Naive B cell (primary cell): ENCODE measurements around the gene PTPRT. TPM values are rescaled to one million over a fixed set of nuclear protein-coding genes. Genes with fewer than 3 reads are reported as not detected.

Experiments
- ATAC-seq, 2 donors: fragments of 150-1000 bp; cut with Tn5 transposase; 2 replicates each; pipeline ENCODE4 v1.10.0; 2021; ENCODE audit warnings: low read depth in 2 of 2, mild to moderate bottlenecking in 2 of 2, moderate library complexity in 2 of 2
- DNase-seq: peaks from one replicate; pipeline ENCODE4 v3.0.0; 2022
- H3K27ac Mint-ChIP-seq, 6 donors: one replicate each; pipeline ENCODE4 v1.8.0; 2020 to 2022; ENCODE audit warnings: mild to moderate bottlenecking in 6 of 6, mixed read lengths in 6 of 6, moderate library complexity in 5 of 6, inconsistent platforms in 2 of 6
- H3K27me3 Mint-ChIP-seq, 3 donors: one replicate each; pipeline ENCODE4 v1.8.0; 2021 to 2022; ENCODE audit warnings: mixed read lengths in 3 of 3, mild to moderate bottlenecking in 1 of 3
- H3K36me3 Mint-ChIP-seq, 2 donors: one replicate each; pipeline ENCODE4 v1.8.0; 2020 to 2022; ENCODE audit warnings: mixed read lengths in 2 of 2, inconsistent platforms in 1 of 2, mild to moderate bottlenecking in 1 of 2
- H3K4me1 Mint-ChIP-seq, 3 donors: one replicate each; pipeline ENCODE4 v1.8.0; 2020 to 2022; ENCODE audit warnings: mixed read lengths in 3 of 3, inconsistent platforms in 1 of 3, mild to moderate bottlenecking in 1 of 3, moderate library complexity in 1 of 3
- H3K4me3 Mint-ChIP-seq, 8 donors: one replicate each; pipeline ENCODE4 v1.8.0; 2020 to 2022; ENCODE audit warnings: mild to moderate bottlenecking in 8 of 8, mixed read lengths in 8 of 8, moderate library complexity in 8 of 8, inconsistent platforms in 2 of 8
- H3K9me3 Mint-ChIP-seq, 7 donors: one replicate each; pipeline ENCODE4 v1.8.0; 2020 to 2022; ENCODE audit warnings: mixed read lengths in 7 of 7, mild to moderate bottlenecking in 5 of 7, inconsistent platforms in 2 of 7, moderate library complexity in 1 of 7
- polyA plus RNA-seq, 6 donors: library from polyadenylated mRNA; unstranded; fragments of 300-500 nt; fragmentation: Illumina TruSeq; gene quantifications; one replicate each; pipeline ENCODE4 v1.2.3, GENCODE V29; 2021; ENCODE audit warnings: low read depth in 6 of 6

PTPRT gene
- polyA plus RNA-seq, 6 donors from 2014 or later, result not detected

DNA sequence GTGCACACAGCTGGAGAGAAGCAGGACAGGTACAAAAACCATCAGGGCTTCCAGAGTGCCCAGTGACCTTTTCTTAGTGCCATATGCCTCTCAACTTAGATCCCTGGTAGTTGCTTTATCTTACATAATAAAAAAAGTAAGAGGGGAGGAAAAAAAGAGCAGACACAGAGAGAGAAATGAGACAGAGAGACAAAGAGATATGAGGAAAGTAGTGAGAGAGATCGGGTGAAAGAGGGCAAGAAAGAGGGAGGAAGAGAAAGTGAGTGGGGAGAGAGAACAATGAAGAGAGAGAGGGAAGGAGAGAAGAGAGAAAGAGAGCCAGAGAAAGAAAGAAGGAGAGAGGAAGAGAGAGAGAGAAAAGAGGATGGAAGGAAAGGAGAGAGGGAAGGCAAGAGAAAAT lies 131.6 kb downstream of the PTPRT start:
- H3K27me3 Mint-ChIP-seq, result peaks cover 0 to 6% (median 0%) of the 10 kb centered on the region in 3 donors
- peaks cover 0 to 6% (median 6%) of the 10 kb centered on the region in 7 donors for H3K9me3 Mint-ChIP-seq
- ATAC-seq (no peak), DNase-seq (no peak)
- no peaks in the 10 kb centered on the region for H3K4me1 Mint-ChIP-seq
- peak overlapping the region in 1 of 8 donors; percentile 61 for H3K4me3 Mint-ChIP-seq
- H3K36me3 Mint-ChIP-seq, result no peaks in the 10 kb centered on the region
- no peak overlapping the region for H3K27ac Mint-ChIP-seq

DNA sequence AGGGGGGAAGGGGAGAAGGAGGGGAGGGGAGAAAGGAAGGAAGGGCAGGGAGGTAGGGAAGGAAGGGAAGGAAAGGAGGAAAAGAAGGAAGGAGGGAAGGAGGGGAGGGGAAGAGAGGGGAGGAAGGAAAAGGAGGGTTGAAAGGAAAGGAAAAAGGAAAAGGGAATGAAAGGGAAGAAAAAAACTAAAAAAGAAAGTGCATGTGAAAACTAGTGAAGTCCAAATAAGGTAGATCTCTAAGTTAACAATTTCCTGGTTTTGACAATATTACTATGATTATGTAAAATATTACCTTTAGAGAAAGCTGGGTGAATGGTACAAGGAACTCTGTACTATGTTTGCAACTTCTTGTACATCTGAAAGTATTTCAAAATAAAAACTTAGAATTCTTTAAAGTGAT lies 132.4 kb downstream of the PTPRT start:
- Mint-ChIP-seq H3K27me3 (peaks cover 0 to 6% (median 0%) of the 10 kb centered on the region in 3 donors), H3K4me3 (no peak overlapping the region), H3K4me1 (no peaks in the 10 kb centered on the region), H3K27ac (no peak overlapping the region), H3K36me3 (no peaks in the 10 kb centered on the region), H3K9me3 (peaks cover 0 to 10% (median 6%) of the 10 kb centered on the region in 7 donors)
- ATAC-seq (no peak), DNase-seq (no peak)

DNA sequence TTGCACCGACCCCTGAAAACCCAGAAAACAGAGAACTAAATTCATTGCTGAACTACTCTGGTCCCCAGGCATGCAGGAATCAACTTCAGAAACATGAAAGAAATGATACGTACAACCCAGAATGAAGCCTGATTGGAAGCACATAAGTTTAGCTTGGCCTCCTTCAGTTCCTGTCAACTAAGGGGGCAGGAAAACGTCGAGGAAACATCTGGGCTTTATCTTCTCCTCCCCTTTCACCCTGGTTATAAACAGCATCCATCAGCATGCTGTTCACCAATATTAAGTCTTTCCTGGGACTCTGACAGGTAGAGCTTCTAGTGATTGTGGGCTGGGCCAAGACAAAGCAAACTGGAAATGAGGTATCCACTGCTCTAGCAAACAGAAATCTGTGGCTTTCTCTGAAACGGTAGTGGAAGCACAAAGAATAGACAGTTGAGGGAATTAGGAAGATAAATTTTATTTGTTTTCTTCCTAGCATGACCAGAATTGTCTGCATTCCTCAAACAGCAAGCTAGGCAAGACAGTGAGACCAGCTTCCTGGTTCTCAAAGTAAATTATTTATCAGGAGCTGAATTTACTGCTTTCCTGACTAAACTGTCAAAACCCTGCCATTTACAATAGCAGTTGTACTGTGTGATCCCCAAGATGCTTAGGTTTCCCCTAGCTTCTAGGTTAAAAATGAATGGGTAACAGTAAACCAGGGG lies 134.4 kb downstream of the PTPRT start:
- no peak for DNase-seq
- Mint-ChIP-seq H3K9me3 (peaks cover 0 to 10% (median 5%) of the 10 kb centered on the region in 7 donors), H3K27me3 (peaks cover 0 to 6% (median 0%) of the 10 kb centered on the region in 3 donors), H3K4me1 (no peaks in the 10 kb centered on the region), H3K27ac (peak overlapping the region in 1 of 6 donors; percentile 34), H3K36me3 (no peaks in the 10 kb centered on the region), H3K4me3 (no peak overlapping the region)
- no peak for ATAC-seq

DNA sequence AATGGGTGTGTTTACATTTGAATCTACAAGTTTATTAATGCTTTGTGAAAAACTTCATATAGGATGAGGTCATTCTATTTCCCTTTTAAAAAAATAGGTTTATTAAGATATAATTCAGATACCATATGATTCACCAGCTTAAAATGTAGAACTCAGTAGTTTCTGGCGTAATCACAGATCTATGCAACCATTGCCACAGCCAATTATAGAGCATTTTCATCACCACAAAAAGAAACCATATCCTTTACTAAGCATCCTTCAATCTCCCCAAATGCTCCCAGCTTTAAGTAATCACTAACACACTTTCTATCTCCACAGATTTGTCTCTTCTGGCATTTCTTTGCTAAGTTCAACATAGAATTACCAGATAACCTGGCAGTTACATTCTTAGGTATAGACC lies 137.2 kb downstream of the PTPRT start:
- Mint-ChIP-seq H3K4me1 (no peaks in the 10 kb centered on the region), H3K9me3 (peaks cover 0 to 13% (median 5%) of the 10 kb centered on the region in 7 donors), H3K27me3 (no peaks in the 10 kb centered on the region), H3K27ac (no peak overlapping the region), H3K4me3 (no peak overlapping the region), H3K36me3 (no peaks in the 10 kb centered on the region)
- ATAC-seq, result no peak
- no peak for DNase-seq

DNA sequence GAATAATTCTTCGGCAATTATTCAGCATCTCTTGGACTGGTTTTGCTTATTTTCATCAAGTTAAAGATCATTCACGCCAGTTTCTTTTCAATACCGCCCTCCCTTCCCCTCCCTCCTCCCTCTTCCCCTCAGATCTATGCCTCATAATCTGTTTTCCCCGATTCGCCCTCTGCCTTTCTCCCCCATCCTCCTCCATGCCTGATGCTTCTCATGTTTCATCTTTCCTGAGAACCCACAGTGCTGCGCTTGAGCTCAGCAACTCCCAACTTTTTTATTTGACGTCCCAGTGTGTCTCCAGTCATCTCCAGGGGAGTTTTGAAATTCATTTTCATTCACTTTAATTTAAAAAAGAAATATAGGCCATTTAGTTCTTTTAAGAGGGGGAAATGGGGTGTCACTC lies 142.7 kb downstream of the PTPRT start:
- Mint-ChIP-seq H3K27me3 (peaks cover 5 to 10% (median 8%) of the 10 kb centered on the region in 3 donors), H3K4me3 (no peak overlapping the region), H3K27ac (no peak overlapping the region), H3K4me1 (no peaks in the 10 kb centered on the region), H3K9me3 (peaks cover 0 to 18% (median 4%) of the 10 kb centered on the region in 7 donors), H3K36me3 (no peaks in the 10 kb centered on the region)
- DNase-seq, result no peak
- no peak for ATAC-seq

DNA sequence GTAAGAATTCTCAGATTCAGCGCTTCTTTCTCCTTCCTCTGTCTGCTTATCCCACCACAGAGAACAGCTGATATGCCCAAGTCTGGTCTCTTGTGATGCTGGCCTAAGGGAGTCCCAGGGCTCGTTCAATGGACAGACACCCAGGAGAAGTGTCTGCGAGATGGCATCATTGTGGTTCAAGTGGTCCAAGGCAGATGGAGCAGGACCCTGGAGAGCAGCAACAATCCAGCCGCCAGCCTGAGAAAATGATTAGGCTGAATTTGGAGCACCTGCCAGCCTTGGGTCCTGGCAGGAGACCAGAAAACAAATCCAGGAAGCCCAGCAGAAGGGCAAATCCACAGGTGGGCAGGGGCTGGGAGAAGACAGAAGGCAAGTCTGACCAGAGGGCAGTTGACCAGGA lies 145.8 kb downstream of the PTPRT start:
- ATAC-seq (no peak), DNase-seq (no peak)
- Mint-ChIP-seq H3K4me1 (no peaks in the 10 kb centered on the region), H3K9me3 (peaks cover 0 to 18% (median 4%) of the 10 kb centered on the region in 7 donors), H3K27me3 (peaks cover 5 to 10% (median 8%) of the 10 kb centered on the region in 3 donors), H3K27ac (no peak overlapping the region), H3K4me3 (no peak overlapping the region), H3K36me3 (no peaks in the 10 kb centered on the region)

DNA sequence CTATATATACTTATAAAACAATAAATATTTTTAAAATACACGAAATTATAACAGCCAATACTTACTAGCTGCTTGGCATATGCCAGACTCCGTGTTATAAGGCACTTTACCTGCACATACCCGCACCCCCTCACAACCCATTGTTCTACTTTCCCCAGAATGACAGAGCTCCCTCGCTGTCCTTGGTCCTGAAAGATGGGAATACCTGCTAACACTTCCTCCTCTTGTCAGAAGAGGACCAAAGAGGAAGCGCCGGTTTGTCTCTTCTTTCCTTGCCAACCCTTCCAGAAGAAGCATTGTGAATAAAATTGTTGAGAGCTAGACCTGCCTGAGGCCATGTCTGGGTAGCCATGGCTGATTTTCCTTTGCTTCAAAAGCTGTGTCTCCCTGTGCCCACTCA lies 149.3 kb downstream of the PTPRT start:
- DNase-seq (no peak), ATAC-seq (no peak)
- H3K27ac Mint-ChIP-seq, result no peak overlapping the region
- H3K27me3 Mint-ChIP-seq, result peaks cover 0 to 8% (median 4%) of the 10 kb centered on the region in 3 donors
- H3K9me3 Mint-ChIP-seq, result peaks cover 0 to 8% (median 3%) of the 10 kb centered on the region in 7 donors
- H3K36me3 Mint-ChIP-seq, result no peaks in the 10 kb centered on the region
- H3K4me3 Mint-ChIP-seq, result no peak overlapping the region
- H3K4me1 Mint-ChIP-seq, result no peaks in the 10 kb centered on the region

DNA sequence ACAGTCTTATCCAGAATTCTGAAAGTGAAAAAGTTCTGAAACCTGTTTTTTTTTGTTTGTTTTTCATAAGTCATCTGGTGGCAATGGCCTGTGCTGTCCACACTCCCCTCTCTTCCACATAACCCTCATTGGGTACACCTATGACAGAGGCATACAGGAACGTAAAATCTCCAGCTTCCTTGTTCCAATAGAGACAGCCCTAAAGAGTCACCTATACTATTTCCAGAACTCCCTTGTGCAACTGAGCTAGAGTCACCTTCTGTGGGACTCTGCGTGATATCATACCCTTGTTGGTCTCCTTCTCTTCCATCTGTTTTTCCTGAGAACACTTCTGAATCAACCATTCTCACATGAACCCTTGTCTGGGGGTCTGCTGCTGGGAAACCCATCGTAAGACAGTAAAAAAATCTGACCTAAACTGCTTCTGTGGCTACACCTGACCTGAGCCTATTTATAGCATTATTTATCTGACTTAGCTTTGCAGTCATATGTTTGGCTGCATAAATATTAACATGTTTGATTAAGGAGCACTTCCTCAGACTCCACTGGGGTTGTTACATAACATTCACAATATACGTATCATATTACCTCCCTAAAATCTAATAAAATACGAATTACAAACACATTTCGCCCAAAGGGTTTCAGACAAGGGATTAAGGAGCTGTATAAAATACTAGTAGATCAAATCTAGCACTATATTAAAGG lies 151.9 kb downstream of the PTPRT start:
- DNase-seq, result no peak
- Mint-ChIP-seq H3K36me3 (no peaks in the 10 kb centered on the region), H3K27ac (no peak overlapping the region), H3K27me3 (peaks cover 0 to 5% (median 3%) of the 10 kb centered on the region in 3 donors), H3K9me3 (peaks cover 0 to 8% (median 2%) of the 10 kb centered on the region in 7 donors), H3K4me1 (no peaks in the 10 kb centered on the region), H3K4me3 (no peak overlapping the region)
- no peak for ATAC-seq

DNA sequence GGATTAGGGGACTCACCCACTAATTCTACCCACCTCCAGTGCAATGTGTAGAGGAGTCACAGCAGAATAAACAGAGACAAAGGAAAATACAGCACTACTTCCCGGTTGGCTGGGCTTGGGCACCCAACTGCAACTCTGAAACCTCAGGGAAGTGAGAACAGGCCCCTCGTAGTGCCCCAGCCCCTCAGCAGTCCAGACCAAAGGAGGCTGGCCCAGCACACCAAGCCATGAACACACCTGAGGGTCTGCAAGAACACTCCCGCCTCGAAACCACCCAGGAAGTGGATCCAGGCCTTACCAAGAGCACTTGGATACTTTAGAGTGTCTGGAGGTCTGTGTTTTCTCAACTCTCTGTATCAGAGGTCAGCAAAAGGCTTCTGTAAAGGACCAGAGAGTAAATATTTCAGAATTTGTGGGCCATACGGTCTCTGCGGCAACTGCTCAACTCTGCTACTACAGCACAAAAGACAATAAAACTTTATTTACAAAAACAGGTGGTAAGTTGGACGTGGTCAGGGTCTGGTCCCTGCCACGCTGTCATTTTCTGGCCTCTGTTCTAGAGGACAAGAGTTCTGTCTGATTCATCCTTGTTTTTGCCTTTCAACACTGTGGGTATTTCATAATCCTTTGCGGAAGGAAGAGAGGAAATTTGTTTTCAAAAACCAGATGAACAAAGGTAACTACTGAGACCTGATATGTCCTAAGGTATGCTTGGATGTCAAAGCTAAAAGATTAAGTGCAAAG lies 154.6 kb downstream of the PTPRT start:
- Mint-ChIP-seq H3K4me1 (no peaks in the 10 kb centered on the region), H3K36me3 (no peaks in the 10 kb centered on the region), H3K9me3 (peaks cover 0 to 8% (median 0%) of the 10 kb centered on the region in 7 donors), H3K4me3 (no peak overlapping the region), H3K27me3 (peaks cover 0 to 4% (median 0%) of the 10 kb centered on the region in 3 donors), H3K27ac (no peak overlapping the region)
- DNase-seq (no peak), ATAC-seq (no peak)

DNA sequence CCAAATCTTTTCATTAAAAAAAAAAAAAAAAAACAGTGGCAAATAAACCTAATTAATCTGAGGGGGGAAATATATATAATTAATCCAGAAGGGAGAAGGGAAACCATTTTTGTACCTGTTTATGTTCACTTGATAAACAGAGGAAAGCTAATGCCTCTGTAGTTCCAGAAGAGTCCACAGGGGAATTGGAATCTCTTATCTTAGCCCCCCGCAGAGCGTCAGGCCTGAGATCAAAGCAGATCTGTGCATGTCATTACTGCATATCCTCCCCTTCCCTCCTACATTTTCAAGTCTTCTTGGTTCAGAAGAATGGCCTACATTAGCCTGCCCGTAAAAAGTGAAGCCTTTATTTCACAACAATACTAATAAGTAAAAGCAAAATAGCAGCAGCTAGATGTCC lies 157.2 kb downstream of the PTPRT start:
- no peaks in the 10 kb centered on the region for H3K4me1 Mint-ChIP-seq
- ATAC-seq (no peak), DNase-seq (no peak)
- H3K27ac Mint-ChIP-seq, result no peak overlapping the region
- peaks cover 0 to 6% (median 0%) of the 10 kb centered on the region in 3 donors for H3K27me3 Mint-ChIP-seq
- no peak overlapping the region for H3K4me3 Mint-ChIP-seq
- H3K36me3 Mint-ChIP-seq, result no peaks in the 10 kb centered on the region
- peaks cover 0 to 6% (median 0%) of the 10 kb centered on the region in 7 donors for H3K9me3 Mint-ChIP-seq

DNA sequence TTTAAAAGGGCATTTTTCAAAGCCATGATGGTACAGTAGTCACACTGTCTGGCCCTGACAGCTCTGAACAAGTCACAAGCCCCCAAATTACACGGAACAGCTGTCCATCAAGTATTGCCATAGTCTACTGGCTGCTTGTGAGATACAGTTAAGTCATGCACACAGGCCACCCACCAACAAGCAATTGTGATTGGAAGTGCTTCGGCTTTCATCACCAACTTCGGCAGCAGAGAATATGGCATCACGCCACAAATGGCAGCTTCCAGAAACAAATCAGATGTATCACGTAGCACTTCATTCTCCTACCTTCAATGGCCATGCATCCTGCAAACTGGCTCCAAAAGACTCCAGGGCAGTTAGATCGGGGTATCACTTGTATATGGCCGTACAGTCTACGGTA lies 160.5 kb downstream of the PTPRT start:
- Mint-ChIP-seq H3K27ac (no peak overlapping the region), H3K27me3 (peaks cover 0 to 6% (median 0%) of the 10 kb centered on the region in 3 donors), H3K4me3 (no peak overlapping the region), H3K36me3 (no peaks in the 10 kb centered on the region), H3K4me1 (no peaks in the 10 kb centered on the region), H3K9me3 (peaks cover 0 to 6% (median 0%) of the 10 kb centered on the region in 7 donors)
- DNase-seq (no peak), ATAC-seq (no peak)

DNA sequence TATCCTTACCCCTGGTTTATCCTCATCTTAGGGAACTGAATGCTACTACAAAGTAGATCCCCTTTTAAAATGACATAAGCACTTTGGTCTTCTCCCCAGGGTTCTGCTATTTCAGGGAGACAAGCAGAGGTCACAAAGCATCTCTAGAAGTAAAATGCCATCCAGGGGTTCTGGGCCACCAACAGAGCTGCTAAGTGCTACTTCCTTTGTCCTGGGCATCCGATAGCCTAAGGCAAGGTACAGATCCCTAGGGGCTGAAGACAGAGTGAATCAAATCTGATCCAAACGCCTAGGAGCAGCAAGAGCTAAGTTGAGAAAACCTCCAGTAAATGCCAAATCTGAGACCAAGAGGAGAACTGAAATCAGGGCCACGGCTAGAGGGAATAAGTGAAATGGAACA lies 161.2 kb downstream of the PTPRT start:
- peaks cover 0 to 6% (median 0%) of the 10 kb centered on the region in 3 donors for H3K27me3 Mint-ChIP-seq
- H3K36me3 Mint-ChIP-seq, result no peaks in the 10 kb centered on the region
- DNase-seq, result no peak
- no peak for ATAC-seq
- H3K9me3 Mint-ChIP-seq, result peaks cover 0 to 8% (median 0%) of the 10 kb centered on the region in 7 donors
- H3K4me3 Mint-ChIP-seq, result no peak overlapping the region
- H3K4me1 Mint-ChIP-seq, result no peaks in the 10 kb centered on the region
- H3K27ac Mint-ChIP-seq, result no peak overlapping the region

DNA sequence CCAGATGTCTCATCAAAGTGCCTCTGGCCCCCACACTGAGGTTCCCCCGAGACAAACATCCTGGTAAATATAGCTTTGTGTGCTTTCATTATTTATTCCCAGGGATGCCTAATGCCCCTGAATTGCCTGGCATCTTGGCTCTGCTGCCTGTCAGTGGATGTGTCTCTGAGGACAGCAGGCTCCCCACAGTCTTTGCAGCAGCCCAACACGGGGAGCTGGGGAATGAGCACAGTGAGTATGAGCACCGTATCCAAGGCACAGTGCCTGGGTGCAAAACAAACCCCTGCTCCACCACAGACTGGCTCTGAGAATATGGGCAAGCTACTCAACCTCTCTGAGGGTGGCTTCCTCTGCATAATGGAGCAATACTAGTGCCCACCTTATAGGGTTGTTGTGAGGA lies 165.9 kb downstream of the PTPRT start:
- H3K27me3 Mint-ChIP-seq, result no peaks in the 10 kb centered on the region
- no peaks in the 10 kb centered on the region for H3K36me3 Mint-ChIP-seq
- H3K4me1 Mint-ChIP-seq, result no peaks in the 10 kb centered on the region
- no peak for DNase-seq
- peaks cover 0 to 11% (median 0%) of the 10 kb centered on the region in 7 donors for H3K9me3 Mint-ChIP-seq
- no peak for ATAC-seq
- no peak overlapping the region for H3K27ac Mint-ChIP-seq
- H3K4me3 Mint-ChIP-seq, result no peak overlapping the region
